Measurements from ENCODE around the gene PPP4R2. TPM values are rescaled to one million over a fixed set of nuclear protein-coding genes. Genes with fewer than 3 reads are reported as not detected.

The PPP4R2 gene
- total RNA-seq, 2 donors from 2014 or later, result 48.1 to 65.3 TPM

GRCh38 chr3:73086071-73086494 is 89.5 kb downstream of the PPP4R2 start:
- DNase-seq, result peak; percentile 50
- intact Hi-C loops (cut with DNase I), result loop anchor here (10.0 kb wide), 4 partner anchors 151 to 1371 kb away; no protein-coding TSS in a partner anchor

GRCh38 chr3:73094129-73094528 is 97.5 kb downstream of the PPP4R2 start:
- intact Hi-C loops (cut with DNase I), result no loop called here
- ATAC-seq (peak in 1 of 2 donors; percentile 18), DNase-seq (no peak)

More at GRCh38 chr3:73086071-73086494, 89.5 kb downstream of the PPP4R2 start:
- ATAC-seq, result peak; percentile 63 to 72

DNA sequence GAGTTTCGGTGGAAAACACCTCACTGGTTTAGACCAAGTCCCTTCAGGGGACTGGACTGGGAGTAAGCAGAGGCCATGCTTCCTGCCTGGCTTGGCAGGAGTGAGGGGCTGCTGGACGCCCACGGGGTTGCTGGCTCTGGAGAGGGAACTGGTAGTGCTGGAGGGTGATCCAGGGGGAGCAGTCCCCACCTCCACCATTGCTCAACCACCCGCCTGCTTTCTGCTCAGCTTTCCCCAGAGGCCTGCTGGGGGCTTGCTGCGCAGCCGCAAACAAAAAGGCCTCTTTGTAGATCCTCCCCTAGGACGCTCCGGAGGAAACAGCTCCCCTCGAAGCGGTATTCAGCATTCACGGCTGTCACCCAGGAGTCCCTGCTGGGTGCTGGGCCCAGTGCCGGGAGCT is 98.3 kb downstream of the PPP4R2 start:
- DNase-seq (no peak), ATAC-seq (peak; percentile 38 to 64)
- intact Hi-C loops (cut with DNase I), result no loop called here

GRCh38 chr3:73096169-73096568 is 99.6 kb downstream of the PPP4R2 start:
- no peak for ATAC-seq
- DNase-seq, result no peak
- intact Hi-C loops (cut with DNase I), result no loop called here

GRCh38 chr3:73098026-73098425 is 101.4 kb downstream of the PPP4R2 start:
- ATAC-seq, result no peak

DNA sequence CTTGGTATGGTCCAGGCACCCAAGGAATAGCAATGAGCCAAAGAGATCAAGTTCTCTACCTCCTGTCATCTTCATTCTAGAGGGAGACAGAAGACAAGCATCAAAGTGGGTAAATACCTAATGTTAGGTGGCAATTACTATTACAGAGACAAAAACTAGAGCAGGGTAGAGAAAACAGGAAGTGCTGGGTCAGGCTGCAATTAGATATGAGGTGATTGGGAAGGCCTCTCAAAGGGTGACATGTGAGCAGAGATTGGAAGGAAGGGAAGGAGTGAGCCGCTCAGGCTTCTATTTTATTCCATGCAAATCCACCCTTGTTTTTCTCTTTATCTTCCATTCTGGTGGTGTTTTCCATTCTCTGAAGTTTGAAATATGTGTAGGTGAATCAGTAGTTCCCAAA is 102.3 kb downstream of the PPP4R2 start:
- intact Hi-C loops (cut with DNase I), result no loop called here
- no peak for ATAC-seq
- DNase-seq, result no peak

More at GRCh38 chr3:73098026-73098425, 101.4 kb downstream of the PPP4R2 start:
- intact Hi-C loops (cut with DNase I), result no loop called here
- no peak for DNase-seq

DNA sequence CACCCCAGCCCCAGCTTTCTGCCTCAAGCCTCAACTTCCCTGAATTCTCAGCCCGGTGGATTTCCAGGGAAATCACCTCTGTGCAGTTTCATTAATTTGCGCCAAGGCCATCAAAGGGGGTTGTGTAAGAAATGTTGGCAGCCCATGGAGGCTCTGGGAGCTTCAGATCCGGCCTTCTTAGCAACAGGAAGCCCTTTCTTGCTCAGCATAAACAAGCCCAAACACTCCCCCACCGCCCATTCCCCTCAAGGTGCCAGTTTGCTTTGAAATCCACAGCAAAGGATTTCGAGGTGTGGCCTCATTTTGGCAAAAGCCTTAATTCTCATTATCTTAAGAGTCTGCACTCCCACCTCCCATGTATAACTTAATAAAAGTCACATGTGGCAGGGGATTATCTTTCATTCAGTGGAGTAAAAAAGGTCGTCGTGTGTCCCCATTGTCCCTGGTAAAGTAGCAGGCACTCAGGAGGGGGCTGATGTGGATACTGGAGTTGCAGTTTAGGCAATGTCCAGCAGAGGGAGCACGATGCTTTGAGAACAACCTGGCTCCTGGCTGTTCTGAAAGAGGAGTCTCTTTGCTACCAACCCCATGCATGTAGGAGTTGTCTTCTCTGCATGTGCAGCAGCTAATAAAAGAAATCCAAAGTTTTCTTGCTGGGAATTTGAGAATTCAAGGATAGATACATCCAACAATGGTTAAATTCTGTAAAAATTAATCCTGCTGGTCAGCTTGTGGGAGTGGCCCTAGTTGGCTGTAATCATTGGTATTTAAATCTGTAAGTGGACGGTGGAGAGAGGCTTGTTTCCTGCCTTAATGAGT is 104.3 kb downstream of the PPP4R2 start:
- ATAC-seq (peak; percentile 88 to 91), DNase-seq (peak; percentile 84)
- intact Hi-C loops (cut with DNase I), result loop anchor here (1.0 to 10.0 kb wide), 3 partner anchors 332 to 401 kb away; no protein-coding TSS in a partner anchor

GRCh38 chr3:73101881-73102280 is 105.3 kb downstream of the PPP4R2 start:
- no peak for ATAC-seq
- intact Hi-C loops (cut with DNase I), result loop anchor here (1.0 to 10.0 kb wide), 3 partner anchors 331 to 400 kb away; no protein-coding TSS in a partner anchor

GRCh38 chr3:73107215-73107614 is 110.6 kb downstream of the PPP4R2 start:
- DNase-seq (no peak), ATAC-seq (no peak)
- intact Hi-C loops (cut with DNase I), result loop anchor here in 1 of 2 donors (10.0 kb wide), 1 partner anchor 328 kb away; no protein-coding TSS in a partner anchor

More at GRCh38 chr3:73101881-73102280, 105.3 kb downstream of the PPP4R2 start:
- DNase-seq, result no peak

DNA sequence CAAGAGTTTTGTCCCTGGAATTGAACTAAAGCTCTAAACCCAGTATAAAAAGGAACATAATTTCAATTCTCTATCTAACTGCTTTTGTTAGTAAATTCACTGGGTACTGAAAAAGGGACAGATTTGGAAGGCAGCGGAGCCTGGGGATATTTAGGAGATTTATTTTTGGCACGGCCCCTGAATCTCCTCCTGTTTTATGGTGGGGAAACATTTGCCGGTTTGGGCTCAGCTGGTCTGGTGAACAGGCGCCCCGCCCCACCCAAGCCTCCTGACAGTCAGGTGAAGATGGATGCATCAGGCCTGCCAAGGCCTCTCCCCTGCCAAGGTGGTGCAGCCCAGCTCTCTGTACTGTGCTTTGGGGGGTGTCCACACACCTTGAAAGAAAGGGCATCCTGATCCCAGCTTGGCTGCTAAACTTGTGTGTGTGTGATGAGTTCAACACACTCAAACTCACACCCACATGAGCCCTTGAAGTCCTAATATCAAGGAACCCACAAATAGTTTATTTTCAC is 111.1 kb downstream of the PPP4R2 start:
- intact Hi-C loops (cut with DNase I), result loop anchor here in 1 of 2 donors (10.0 kb wide), 1 partner anchor 327 kb away; no protein-coding TSS in a partner anchor
- DNase-seq (no peak), ATAC-seq (peak in 1 of 2 donors; percentile 51)

DNA sequence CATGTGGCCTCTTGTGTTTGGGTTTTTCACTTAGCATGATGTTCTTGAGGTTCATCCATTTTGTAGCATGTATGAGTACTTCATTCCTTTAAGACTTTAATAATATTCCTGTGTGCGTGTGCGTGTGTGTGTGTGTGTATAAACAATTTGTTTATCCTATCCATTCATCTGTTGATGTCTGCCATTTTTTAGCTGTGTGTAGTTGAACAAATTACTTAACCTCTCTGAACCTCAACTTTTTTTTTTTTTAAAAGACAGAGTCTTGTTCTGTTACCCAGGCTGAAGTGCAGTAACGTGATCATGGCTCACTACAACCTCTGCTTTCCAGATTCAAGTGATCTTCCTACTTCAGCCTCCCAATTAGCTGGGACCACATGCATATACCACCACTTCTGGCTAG is 112.1 kb downstream of the PPP4R2 start:
- ATAC-seq, result no peak
- intact Hi-C loops (cut with DNase I), result loop anchor here in 1 of 2 donors (10.0 kb wide), 1 partner anchor 326 kb away; no protein-coding TSS in a partner anchor
- DNase-seq, result no peak

GRCh38 chr3:73110530-73110929 is 113.9 kb downstream of the PPP4R2 start:
- no peak for ATAC-seq
- no peak for DNase-seq
- intact Hi-C loops (cut with DNase I), result loop anchor here in 1 of 2 donors (5.0 kb wide), 1 partner anchor 382 kb away; no protein-coding TSS in a partner anchor

- intact Hi-C loops (cut with DNase I), result loop anchor here in 1 of 2 donors (5.0 kb wide), 1 partner anchor 378 kb away; no protein-coding TSS in a partner anchor
- DNase-seq (no peak), ATAC-seq (no peak)
These were observed 118.1 kb downstream of the PPP4R2 start for GRCh38 chr3:73114711-73115110.

DNA sequence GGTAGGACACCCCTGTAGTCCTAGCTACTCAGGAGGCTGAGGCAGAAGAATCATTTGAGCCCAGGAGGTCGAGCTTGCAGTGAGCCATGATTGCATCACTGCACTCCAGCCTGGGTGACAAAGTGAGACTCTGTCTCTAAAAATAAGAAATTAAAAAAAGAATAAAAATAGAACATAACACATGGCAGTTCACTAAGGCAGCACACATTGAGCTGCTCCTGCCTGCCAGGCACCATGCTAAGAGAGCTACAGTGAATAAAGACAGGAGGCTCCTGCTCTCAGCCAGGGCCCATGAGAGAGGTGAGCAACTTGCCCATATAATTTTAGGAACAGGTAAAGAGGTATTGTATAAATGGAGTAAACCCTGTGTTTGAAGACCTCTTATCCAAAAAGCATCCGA is 119.2 kb downstream of the PPP4R2 start:
- ATAC-seq (peak; percentile 74 to 78), DNase-seq (no peak)
- intact Hi-C loops (cut with DNase I), result no loop called here

Other genes starting within 250 kb of the PPP4R2 start
- gene SHQ1, start 148.4 kb upstream of the PPP4R2 start, total RNA-seq, result 10 to 100 TPM; 16.2 to 21.8 TPM
- gene GXYLT2, start 108.8 kb upstream of the PPP4R2 start, total RNA-seq, result 10 to 100 TPM; 26.3 to 27.4 TPM
- 1 to 10 TPM; 1.5 to 1.6 TPM for gene EBLN2, start 64.8 kb downstream of the PPP4R2 start, total RNA-seq

Measured in left cardiac atrium (tissue), 4 donors.